Activated naive CD4-positive, alpha-beta T cell treated with anti-CD3 and anti-CD28 coated beads for 36 hours (primary cell): Measurements from ENCODE around the gene EPHA8. TPM values are rescaled to one million over a fixed set of nuclear protein-coding genes. Genes with fewer than 3 reads are reported as not detected.

ENCODE experiments used
- CTCF ChIA-PET: fragments of 350-600 bp; sonication (Branson Sonifier 250); formaldehyde crosslinking; loops from one replicate; lab custom pipeline; 2021; ENCODE audit warnings: antibody characterized with exemption; lab: Charles Lee
- DNase-seq: peaks from one replicate; pipeline ENCODE4 v3.0.0-alpha.2; 2020
- H3K27ac Mint-ChIP-seq: one replicate; pipeline ENCODE4 v1.8.0; 2021; ENCODE audit warnings: mild to moderate bottlenecking, mixed read lengths
- H3K27me3 Mint-ChIP-seq: one replicate; pipeline ENCODE4 v1.8.0; 2021; ENCODE audit warnings: low read depth, mixed read lengths
- H3K36me3 Mint-ChIP-seq: one replicate; pipeline ENCODE4 v1.8.0; 2021; ENCODE audit warnings: low read depth, mixed read lengths
- H3K4me1 Mint-ChIP-seq: one replicate; pipeline ENCODE4 v1.8.0; 2021; ENCODE audit warnings: low read depth, mixed read lengths
- H3K4me3 Mint-ChIP-seq: one replicate; pipeline ENCODE4 v1.8.0; 2021; ENCODE audit warnings: mild to moderate bottlenecking, moderate library complexity, mixed read lengths
- H3K9me3 Mint-ChIP-seq: one replicate; pipeline ENCODE4 v1.8.0; 2021; ENCODE audit warnings: mixed read lengths
- intact Hi-C: fragments of 100-400 bp; cut with micrococcal nuclease; formaldehyde crosslinking; loops from one replicate; pipeline ENCODE4 v1.15.1; 2023
- total RNA-seq, 2 experiments: library from RNA; stranded (reverse); gene quantifications; one replicate each; pipeline ENCODE4 v1.2.3, GENCODE V29; 2021

The EPHA8 gene
- total RNA-seq, 2 experiments from 2014 or later: not detected

GRCh38 chr1:22540337-22540736 lies 23.0 kb upstream of the EPHA8 start:
- CTCF ChIA-PET: no interaction called here
- no peaks in the 10 kb centered on the region for H3K36me3 Mint-ChIP-seq

GRCh38 chr1:22542886-22543285 lies 20.4 kb upstream of the EPHA8 start:
- DNase-seq: no peak
- no peak overlapping the region for H3K27ac Mint-ChIP-seq
- CTCF ChIA-PET: interaction anchor here (0.6 kb wide), 1 partner anchor 291 kb away, joined by 3 read pairs; no protein-coding TSS in a partner anchor
- intact Hi-C loops: no loop called here
- H3K4me1 Mint-ChIP-seq: peaks cover 8% of the 10 kb centered on the region
- no peaks in the 10 kb centered on the region for H3K36me3 Mint-ChIP-seq
- H3K27me3 Mint-ChIP-seq: peaks cover 10% of the 10 kb centered on the region
- H3K9me3 Mint-ChIP-seq: no peaks in the 10 kb centered on the region
- no peak overlapping the region for H3K4me3 Mint-ChIP-seq

More at GRCh38 chr1:22540337-22540736, 23.0 kb upstream of the EPHA8 start:
- DNase-seq: no peak
- Mint-ChIP-seq H3K27me3 (no peaks in the 10 kb centered on the region), H3K9me3 (no peaks in the 10 kb centered on the region), H3K4me1 (peaks cover 8% of the 10 kb centered on the region), H3K27ac (no peak overlapping the region), H3K4me3 (no peak overlapping the region)
- intact Hi-C loops: no loop called here

GRCh38 chr1:22543679-22544078 lies 19.6 kb upstream of the EPHA8 start:
- peaks cover 17% of the 10 kb centered on the region for H3K27me3 Mint-ChIP-seq
- no peaks in the 10 kb centered on the region for H3K9me3 Mint-ChIP-seq
- H3K4me1 Mint-ChIP-seq: peaks cover 8% of the 10 kb centered on the region
- CTCF ChIA-PET: no interaction called here
- intact Hi-C loops: no loop called here
- H3K27ac Mint-ChIP-seq: no peak overlapping the region
- H3K36me3 Mint-ChIP-seq: no peaks in the 10 kb centered on the region
- no peak for DNase-seq
- no peak overlapping the region for H3K4me3 Mint-ChIP-seq

GRCh38 chr1:22544606-22545005 lies 18.7 kb upstream of the EPHA8 start:
- no peaks in the 10 kb centered on the region for H3K36me3 Mint-ChIP-seq
- DNase-seq: no peak
- H3K27ac Mint-ChIP-seq: no peak overlapping the region
- peaks cover under 1% of the 10 kb centered on the region for H3K4me1 Mint-ChIP-seq
- peaks cover 26% of the 10 kb centered on the region for H3K27me3 Mint-ChIP-seq
- no peak overlapping the region for H3K4me3 Mint-ChIP-seq
- intact Hi-C loops: no loop called here
- CTCF ChIA-PET: no interaction called here
- H3K9me3 Mint-ChIP-seq: no peaks in the 10 kb centered on the region

- intact Hi-C loops: no loop called here
- no peak for DNase-seq
- H3K27ac Mint-ChIP-seq: no peak overlapping the region
- H3K27me3 Mint-ChIP-seq: peaks cover 26% of the 10 kb centered on the region
- H3K4me1 Mint-ChIP-seq: no peaks in the 10 kb centered on the region
- H3K36me3 Mint-ChIP-seq: no peaks in the 10 kb centered on the region
- CTCF ChIA-PET: no interaction called here
- H3K9me3 Mint-ChIP-seq: no peaks in the 10 kb centered on the region
- H3K4me3 Mint-ChIP-seq: no peak overlapping the region
Observed at GRCh38 chr1:22545141-22545540, 18.1 kb upstream of the EPHA8 start.

DNA sequence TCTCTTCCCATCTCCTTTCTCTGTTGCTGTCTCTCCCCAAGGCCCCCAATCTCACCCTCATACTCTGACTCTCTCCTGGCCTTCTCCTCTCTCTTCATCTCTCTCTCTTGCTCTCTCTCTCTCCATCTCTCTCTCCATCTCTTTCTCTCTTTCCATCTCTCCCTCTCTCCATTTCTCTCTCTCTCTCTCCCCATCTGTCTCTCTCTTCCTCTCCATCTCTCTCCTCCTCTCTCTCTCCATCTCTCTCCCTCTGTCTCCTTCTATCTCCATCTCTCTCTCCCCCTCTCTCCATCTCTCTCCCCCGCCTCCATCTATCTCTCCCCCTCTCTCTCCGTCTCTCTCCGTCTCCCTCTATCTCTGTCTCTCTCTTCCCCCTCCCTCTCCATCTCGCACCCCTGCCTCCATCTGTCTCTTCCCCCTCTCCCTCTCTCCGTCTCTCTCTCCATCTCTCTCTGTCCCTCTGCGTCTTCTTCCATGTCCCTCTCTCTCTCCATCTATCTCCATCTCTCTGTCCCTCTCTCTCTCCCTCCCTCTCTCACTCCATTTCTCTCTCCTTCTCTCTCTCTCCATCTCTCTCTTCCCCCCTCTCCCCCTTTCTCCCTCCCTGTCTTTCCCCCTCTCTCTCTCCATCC lies 16.0 kb upstream of the EPHA8 start:
- H3K36me3 Mint-ChIP-seq: no peaks in the 10 kb centered on the region
- CTCF ChIA-PET: no interaction called here
- H3K27ac Mint-ChIP-seq: no peak overlapping the region

GRCh38 chr1:22547818-22548462 lies 15.3 kb upstream of the EPHA8 start:
- H3K27ac Mint-ChIP-seq: no peak overlapping the region
- peaks cover 34% of the 10 kb centered on the region for H3K27me3 Mint-ChIP-seq
- no peaks in the 10 kb centered on the region for H3K4me1 Mint-ChIP-seq
- no peaks in the 10 kb centered on the region for H3K9me3 Mint-ChIP-seq
- no peaks in the 10 kb centered on the region for H3K36me3 Mint-ChIP-seq
- DNase-seq: no peak
- intact Hi-C loops: no loop called here
- no peak overlapping the region for H3K4me3 Mint-ChIP-seq
- CTCF ChIA-PET: no interaction called here

More for the DNA sequence above, 16.0 kb upstream of the EPHA8 start:
- intact Hi-C loops: no loop called here
- no peak overlapping the region for H3K4me3 Mint-ChIP-seq
- H3K9me3 Mint-ChIP-seq: no peaks in the 10 kb centered on the region
- no peak for DNase-seq
- H3K4me1 Mint-ChIP-seq: no peaks in the 10 kb centered on the region
- peaks cover 31% of the 10 kb centered on the region for H3K27me3 Mint-ChIP-seq

- CTCF ChIA-PET: no interaction called here
- intact Hi-C loops: no loop called here
- Mint-ChIP-seq H3K4me1 (no peaks in the 10 kb centered on the region), H3K9me3 (no peaks in the 10 kb centered on the region), H3K4me3 (no peak overlapping the region), H3K27me3 (peaks cover 43% of the 10 kb centered on the region), H3K27ac (no peak overlapping the region), H3K36me3 (no peaks in the 10 kb centered on the region)
- DNase-seq: no peak
Observed at GRCh38 chr1:22550021-22550420, 13.3 kb upstream of the EPHA8 start.

- CTCF ChIA-PET: no interaction called here
- no peak overlapping the region for H3K27ac Mint-ChIP-seq
- intact Hi-C loops: no loop called here
- no peak overlapping the region for H3K4me3 Mint-ChIP-seq
- no peak for DNase-seq
- H3K27me3 Mint-ChIP-seq: peaks cover 51% of the 10 kb centered on the region
- no peaks in the 10 kb centered on the region for H3K9me3 Mint-ChIP-seq
- no peaks in the 10 kb centered on the region for H3K36me3 Mint-ChIP-seq
- H3K4me1 Mint-ChIP-seq: no peaks in the 10 kb centered on the region
Observed at GRCh38 chr1:22551591-22551990, 11.7 kb upstream of the EPHA8 start.

GRCh38 chr1:22552021-22552420 lies 11.3 kb upstream of the EPHA8 start:
- peaks cover 52% of the 10 kb centered on the region for H3K27me3 Mint-ChIP-seq
- no peak for DNase-seq
- no peaks in the 10 kb centered on the region for H3K9me3 Mint-ChIP-seq
- H3K36me3 Mint-ChIP-seq: no peaks in the 10 kb centered on the region
- H3K27ac Mint-ChIP-seq: no peak overlapping the region
- intact Hi-C loops: no loop called here
- CTCF ChIA-PET: no interaction called here
- H3K4me3 Mint-ChIP-seq: no peak overlapping the region
- no peaks in the 10 kb centered on the region for H3K4me1 Mint-ChIP-seq

- Mint-ChIP-seq H3K36me3 (no peaks in the 10 kb centered on the region), H3K4me3 (no peak overlapping the region), H3K4me1 (no peaks in the 10 kb centered on the region), H3K27ac (no peak overlapping the region), H3K27me3 (peaks cover 50% of the 10 kb centered on the region), H3K9me3 (no peaks in the 10 kb centered on the region)
- no peak for DNase-seq
- intact Hi-C loops: no loop called here
- CTCF ChIA-PET: no interaction called here
Observed at GRCh38 chr1:22553104-22553880, 10.0 kb upstream of the EPHA8 start.

GRCh38 chr1:22553991-22554522 lies 9.2 kb upstream of the EPHA8 start:
- intact Hi-C loops: no loop called here
- DNase-seq: no peak
- CTCF ChIA-PET: no interaction called here
- H3K27ac Mint-ChIP-seq: no peak overlapping the region
- H3K27me3 Mint-ChIP-seq: peaks cover 46% of the 10 kb centered on the region
- no peaks in the 10 kb centered on the region for H3K4me1 Mint-ChIP-seq
- H3K4me3 Mint-ChIP-seq: no peak overlapping the region
- H3K36me3 Mint-ChIP-seq: no peaks in the 10 kb centered on the region
- no peaks in the 10 kb centered on the region for H3K9me3 Mint-ChIP-seq
